ENCODE results near the gene GID8. TPM values are rescaled to one million over a fixed set of nuclear protein-coding genes. Genes with fewer than 3 reads are reported as not detected.

GID8 gene
- total RNA-seq, 1 donor from 2014 or later: 35.8 TPM

GRCh38 chr20:62984666-62985443 lies 46.9 kb downstream of the GID8 start:
- TF ChIP-seq CTCF (IDR thresholded peaks at IDR 0.05): no peak
- Mint-ChIP-seq H3K36me3 (ENCODE audit: unreplicated experiment) (no peaks in the 10 kb centered on the region), H3K9me3 (ENCODE audit: unreplicated experiment) (no peaks in the 10 kb centered on the region), H3K4me3 (ENCODE audit: unreplicated experiment) (no peak overlapping the region), H3K4me1 (ENCODE audit: unreplicated experiment) (no peaks in the 10 kb centered on the region), H3K27ac (ENCODE audit: unreplicated experiment) (no peak overlapping the region), H3K27me3 (ENCODE audit: unreplicated experiment) (peaks cover 31% of the 10 kb centered on the region)
- DNase-seq (ENCODE audit: extremely low spot score, unreplicated experiment): no peak

GRCh38 chr20:62985444-62985778 lies 47.5 kb downstream of the GID8 start:
- Mint-ChIP-seq H3K27me3 (ENCODE audit: unreplicated experiment) (peaks cover 27% of the 10 kb centered on the region), H3K4me1 (ENCODE audit: unreplicated experiment) (no peaks in the 10 kb centered on the region), H3K36me3 (ENCODE audit: unreplicated experiment) (no peaks in the 10 kb centered on the region), H3K4me3 (ENCODE audit: unreplicated experiment) (no peak overlapping the region), H3K9me3 (ENCODE audit: unreplicated experiment) (no peaks in the 10 kb centered on the region), H3K27ac (ENCODE audit: unreplicated experiment) (no peak overlapping the region)
- no peak for TF ChIP-seq CTCF (IDR thresholded peaks at IDR 0.05)
- no peak for DNase-seq (ENCODE audit: extremely low spot score, unreplicated experiment)

GRCh38 chr20:62986257-62986800 lies 48.4 kb downstream of the GID8 start:
- Mint-ChIP-seq H3K4me3 (ENCODE audit: unreplicated experiment) (no peak overlapping the region), H3K9me3 (ENCODE audit: unreplicated experiment) (no peaks in the 10 kb centered on the region), H3K27me3 (ENCODE audit: unreplicated experiment) (peaks cover 28% of the 10 kb centered on the region)

GRCh38 chr20:62987114-62987513 lies 49.2 kb downstream of the GID8 start:
- Mint-ChIP-seq H3K36me3 (ENCODE audit: unreplicated experiment) (no peaks in the 10 kb centered on the region), H3K27me3 (ENCODE audit: unreplicated experiment) (peaks cover 24% of the 10 kb centered on the region), H3K27ac (ENCODE audit: unreplicated experiment) (no peak overlapping the region), H3K9me3 (ENCODE audit: unreplicated experiment) (no peaks in the 10 kb centered on the region), H3K4me1 (ENCODE audit: unreplicated experiment) (no peaks in the 10 kb centered on the region), H3K4me3 (ENCODE audit: unreplicated experiment) (no peak overlapping the region)
- no peak for DNase-seq (ENCODE audit: extremely low spot score, unreplicated experiment)
- TF ChIP-seq CTCF (IDR thresholded peaks at IDR 0.05): no peak

More at GRCh38 chr20:62986257-62986800, 48.4 kb downstream of the GID8 start:
- no peak for TF ChIP-seq CTCF (IDR thresholded peaks at IDR 0.05)
- DNase-seq (ENCODE audit: extremely low spot score, unreplicated experiment): no peak
- Mint-ChIP-seq H3K27ac (ENCODE audit: unreplicated experiment) (no peak overlapping the region), H3K4me1 (ENCODE audit: unreplicated experiment) (no peaks in the 10 kb centered on the region), H3K36me3 (ENCODE audit: unreplicated experiment) (no peaks in the 10 kb centered on the region)

- Mint-ChIP-seq H3K27ac (ENCODE audit: unreplicated experiment) (no peak overlapping the region), H3K4me3 (ENCODE audit: unreplicated experiment) (no peak overlapping the region), H3K36me3 (ENCODE audit: unreplicated experiment) (no peaks in the 10 kb centered on the region), H3K9me3 (ENCODE audit: unreplicated experiment) (no peaks in the 10 kb centered on the region), H3K27me3 (ENCODE audit: unreplicated experiment) (peaks cover 21% of the 10 kb centered on the region), H3K4me1 (ENCODE audit: unreplicated experiment) (no peaks in the 10 kb centered on the region)
- TF ChIP-seq CTCF (IDR thresholded peaks at IDR 0.05): no peak
- no peak for DNase-seq (ENCODE audit: extremely low spot score, unreplicated experiment)
Measured at GRCh38 chr20:62989201-62989601, 51.3 kb downstream of the GID8 start.

Data from osteocyte (in vitro differentiated cells).